Measurements from ENCODE around the gene LAMA3.

Gene LAMA3, protein sequence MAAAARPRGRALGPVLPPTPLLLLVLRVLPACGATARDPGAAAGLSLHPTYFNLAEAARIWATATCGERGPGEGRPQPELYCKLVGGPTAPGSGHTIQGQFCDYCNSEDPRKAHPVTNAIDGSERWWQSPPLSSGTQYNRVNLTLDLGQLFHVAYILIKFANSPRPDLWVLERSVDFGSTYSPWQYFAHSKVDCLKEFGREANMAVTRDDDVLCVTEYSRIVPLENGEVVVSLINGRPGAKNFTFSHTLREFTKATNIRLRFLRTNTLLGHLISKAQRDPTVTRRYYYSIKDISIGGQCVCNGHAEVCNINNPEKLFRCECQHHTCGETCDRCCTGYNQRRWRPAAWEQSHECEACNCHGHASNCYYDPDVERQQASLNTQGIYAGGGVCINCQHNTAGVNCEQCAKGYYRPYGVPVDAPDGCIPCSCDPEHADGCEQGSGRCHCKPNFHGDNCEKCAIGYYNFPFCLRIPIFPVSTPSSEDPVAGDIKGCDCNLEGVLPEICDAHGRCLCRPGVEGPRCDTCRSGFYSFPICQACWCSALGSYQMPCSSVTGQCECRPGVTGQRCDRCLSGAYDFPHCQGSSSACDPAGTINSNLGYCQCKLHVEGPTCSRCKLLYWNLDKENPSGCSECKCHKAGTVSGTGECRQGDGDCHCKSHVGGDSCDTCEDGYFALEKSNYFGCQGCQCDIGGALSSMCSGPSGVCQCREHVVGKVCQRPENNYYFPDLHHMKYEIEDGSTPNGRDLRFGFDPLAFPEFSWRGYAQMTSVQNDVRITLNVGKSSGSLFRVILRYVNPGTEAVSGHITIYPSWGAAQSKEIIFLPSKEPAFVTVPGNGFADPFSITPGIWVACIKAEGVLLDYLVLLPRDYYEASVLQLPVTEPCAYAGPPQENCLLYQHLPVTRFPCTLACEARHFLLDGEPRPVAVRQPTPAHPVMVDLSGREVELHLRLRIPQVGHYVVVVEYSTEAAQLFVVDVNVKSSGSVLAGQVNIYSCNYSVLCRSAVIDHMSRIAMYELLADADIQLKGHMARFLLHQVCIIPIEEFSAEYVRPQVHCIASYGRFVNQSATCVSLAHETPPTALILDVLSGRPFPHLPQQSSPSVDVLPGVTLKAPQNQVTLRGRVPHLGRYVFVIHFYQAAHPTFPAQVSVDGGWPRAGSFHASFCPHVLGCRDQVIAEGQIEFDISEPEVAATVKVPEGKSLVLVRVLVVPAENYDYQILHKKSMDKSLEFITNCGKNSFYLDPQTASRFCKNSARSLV (N-terminal part only)

GRCh38 chr18:23689031-23689615 lies at the start of gene LAMA3:
Gene LAMA3 (plus strand): TSS chr18:23689453. CDS start chr18:23689684, 231 bp downstream.
- peak; percentile 63 for DNase-seq (ENCODE audit: low read depth)

DNA sequence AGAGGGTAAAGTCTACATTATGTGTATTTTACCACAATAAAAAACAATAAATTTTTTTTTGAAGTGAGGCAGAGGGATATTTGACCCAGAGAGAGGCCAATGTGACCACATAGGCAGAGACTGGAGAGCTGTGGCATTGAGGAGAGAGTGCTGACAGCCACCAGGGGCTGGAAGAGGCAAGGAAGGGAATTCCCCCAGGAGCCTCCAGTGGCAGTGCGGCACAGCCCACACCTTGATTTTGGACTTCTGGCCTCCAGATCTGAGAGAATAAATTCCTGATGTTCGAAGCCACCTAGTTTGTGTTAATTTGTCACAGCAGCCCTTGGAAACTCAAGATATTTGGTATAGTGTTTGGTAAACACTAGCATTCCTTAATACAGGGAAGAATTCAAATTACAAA lies 49.2 kb upstream of the LAMA3 start:
- DNase-seq (ENCODE audit: low read depth), result no peak

DNA sequence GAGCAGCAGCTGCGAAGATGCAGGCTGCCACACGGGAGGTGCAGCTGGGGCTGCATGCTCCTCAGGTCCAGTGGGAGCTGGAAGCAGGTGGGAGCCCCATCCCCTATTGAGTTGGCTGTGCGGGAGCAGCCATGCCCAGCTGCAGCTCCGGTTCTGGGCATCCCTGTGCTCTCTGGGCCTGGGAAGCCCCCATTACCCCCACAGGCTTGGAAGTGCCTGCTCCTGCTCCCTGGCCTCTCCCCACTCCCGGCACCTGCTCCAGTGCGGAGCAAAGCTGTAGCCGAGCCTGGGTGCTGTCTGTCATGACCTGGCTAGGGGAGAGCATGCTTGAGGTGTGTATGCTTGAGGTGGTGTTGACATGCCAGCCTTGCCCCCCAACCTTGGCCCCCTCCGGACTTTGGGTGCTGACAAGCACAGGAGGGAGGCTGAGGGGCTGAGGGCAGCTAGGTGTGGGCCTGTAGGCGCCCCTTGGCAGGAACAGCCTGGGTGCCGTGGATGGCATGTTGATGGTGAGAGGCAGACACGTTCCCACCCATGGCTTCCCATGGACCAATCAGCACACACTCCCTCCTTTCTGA lies 48.0 kb upstream of the LAMA3 start:
- DNase-seq (ENCODE audit: low read depth), result no peak

DNA sequence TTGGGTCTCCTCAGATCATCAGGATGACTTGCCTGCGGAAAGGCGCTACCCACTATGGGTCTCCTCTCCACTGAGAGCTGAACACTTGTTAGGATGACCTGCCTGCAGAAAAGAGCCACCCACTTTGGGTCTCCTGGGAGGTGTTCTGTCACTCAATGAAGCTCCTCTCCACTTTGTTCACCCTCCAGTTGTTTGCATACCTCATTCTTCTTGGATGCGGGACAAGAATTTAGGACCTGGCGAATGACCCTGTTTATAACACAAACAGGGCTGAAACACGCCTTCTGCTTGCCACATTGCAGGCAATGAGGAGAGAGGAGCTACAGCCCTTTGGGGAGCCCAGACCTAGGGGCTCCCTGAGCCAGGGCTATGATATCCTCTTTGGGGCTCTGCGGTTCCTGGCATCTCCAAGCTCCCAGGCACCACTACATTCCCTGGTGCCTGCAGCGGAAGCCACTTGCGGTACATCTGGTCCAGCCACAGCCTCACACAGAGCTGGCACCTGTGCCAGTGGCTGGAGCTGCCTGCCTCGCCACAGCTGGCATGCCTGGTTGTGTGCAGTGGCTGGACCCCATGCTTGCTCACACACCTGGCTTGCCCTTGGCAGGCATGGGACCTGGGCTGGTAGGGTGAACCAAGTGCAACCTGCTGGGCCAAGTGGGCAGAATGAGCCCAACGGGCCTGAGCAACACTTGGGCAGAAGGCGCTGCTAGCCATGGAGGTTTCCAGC lies 47.2 kb upstream of the LAMA3 start:
- DNase-seq (ENCODE audit: low read depth), result no peak

DNA sequence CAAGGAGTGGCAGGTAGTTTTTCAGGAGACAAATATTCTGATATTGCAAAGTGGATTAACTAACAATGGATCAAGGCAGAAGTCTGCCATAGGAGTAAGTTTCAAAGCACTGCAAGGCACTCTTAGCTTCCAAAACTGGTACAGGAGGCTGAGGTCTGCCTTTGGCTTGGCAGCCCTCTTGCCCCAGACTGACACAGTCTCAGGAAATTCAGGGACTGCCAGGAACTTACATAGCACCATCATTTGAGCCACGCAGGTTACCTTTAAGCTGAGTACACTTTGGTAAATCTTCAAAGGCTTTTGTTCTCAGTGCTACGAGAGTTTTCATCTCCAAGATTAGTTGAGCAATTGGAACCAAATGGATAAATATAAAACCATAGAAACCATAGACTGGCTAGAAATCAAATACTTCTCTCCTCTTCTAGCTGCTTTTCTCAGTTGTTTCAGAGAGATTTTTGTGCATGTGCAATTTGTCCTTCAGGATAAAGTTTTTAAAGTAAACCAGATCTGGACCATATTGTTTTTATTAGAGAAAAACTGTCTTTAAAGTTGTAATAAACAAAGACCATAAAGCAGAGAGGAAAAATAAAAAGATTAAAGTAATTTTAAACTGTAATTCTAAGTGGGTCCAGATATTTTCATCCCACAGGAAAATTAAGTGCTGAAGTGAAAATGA lies 45.3 kb upstream of the LAMA3 start:
- no peak for DNase-seq (ENCODE audit: low read depth)

DNA sequence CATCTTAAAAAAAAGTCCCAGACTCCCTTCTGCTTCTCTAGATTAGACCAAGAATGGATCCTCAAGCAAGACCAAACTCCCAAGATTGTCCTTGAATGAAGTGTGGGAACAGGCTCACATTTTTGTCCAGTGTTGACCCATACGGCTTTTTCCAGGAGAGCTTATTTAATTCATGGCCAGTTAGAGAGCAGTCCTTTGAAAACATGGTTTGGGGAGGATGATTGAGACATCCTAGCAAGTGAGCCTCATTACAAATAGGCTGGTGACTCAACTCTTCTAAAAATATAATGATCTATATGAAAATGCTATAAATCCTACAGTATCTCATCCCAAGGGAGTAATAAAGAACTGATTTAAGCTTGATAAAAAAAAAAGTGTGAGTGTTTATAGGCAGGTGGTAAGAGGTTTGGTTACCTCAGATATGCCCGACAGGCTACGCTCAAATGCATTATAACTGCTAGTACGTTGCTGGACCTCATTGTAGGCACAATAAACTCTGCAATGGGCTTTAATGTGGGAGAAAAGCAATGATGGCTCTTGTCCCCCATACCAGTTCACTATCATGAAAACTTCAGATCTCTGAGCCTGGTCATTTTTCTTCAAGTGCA lies 43.6 kb upstream of the LAMA3 start:
- DNase-seq (ENCODE audit: low read depth), result no peak

DNA sequence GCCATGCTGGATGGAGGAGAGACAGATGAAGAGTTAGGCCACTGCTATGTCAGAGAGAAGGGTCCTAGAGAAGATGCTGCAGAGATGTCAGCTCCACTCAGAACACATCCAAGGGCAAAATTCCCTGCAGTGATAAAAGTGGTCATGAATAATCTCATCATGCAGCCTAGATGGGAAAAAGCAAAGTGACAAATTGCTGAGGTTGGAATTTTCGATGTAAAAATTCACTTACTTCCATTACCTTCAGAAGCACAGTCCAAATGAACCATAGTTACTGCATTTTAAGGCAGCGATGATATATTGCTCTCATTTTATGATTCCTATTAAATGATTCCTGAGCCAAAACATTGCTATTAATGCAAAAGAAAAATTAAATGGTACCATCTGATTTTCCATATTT lies 43.0 kb upstream of the LAMA3 start:
- no peak for DNase-seq (ENCODE audit: low read depth)

GRCh38 chr18:23648456-23648855 lies 40.8 kb upstream of the LAMA3 start:
- no peak for DNase-seq (ENCODE audit: low read depth)

- no peak for DNase-seq (ENCODE audit: low read depth)
These were observed 40.2 kb upstream of the LAMA3 start for GRCh38 chr18:23648940-23649607.

DNA sequence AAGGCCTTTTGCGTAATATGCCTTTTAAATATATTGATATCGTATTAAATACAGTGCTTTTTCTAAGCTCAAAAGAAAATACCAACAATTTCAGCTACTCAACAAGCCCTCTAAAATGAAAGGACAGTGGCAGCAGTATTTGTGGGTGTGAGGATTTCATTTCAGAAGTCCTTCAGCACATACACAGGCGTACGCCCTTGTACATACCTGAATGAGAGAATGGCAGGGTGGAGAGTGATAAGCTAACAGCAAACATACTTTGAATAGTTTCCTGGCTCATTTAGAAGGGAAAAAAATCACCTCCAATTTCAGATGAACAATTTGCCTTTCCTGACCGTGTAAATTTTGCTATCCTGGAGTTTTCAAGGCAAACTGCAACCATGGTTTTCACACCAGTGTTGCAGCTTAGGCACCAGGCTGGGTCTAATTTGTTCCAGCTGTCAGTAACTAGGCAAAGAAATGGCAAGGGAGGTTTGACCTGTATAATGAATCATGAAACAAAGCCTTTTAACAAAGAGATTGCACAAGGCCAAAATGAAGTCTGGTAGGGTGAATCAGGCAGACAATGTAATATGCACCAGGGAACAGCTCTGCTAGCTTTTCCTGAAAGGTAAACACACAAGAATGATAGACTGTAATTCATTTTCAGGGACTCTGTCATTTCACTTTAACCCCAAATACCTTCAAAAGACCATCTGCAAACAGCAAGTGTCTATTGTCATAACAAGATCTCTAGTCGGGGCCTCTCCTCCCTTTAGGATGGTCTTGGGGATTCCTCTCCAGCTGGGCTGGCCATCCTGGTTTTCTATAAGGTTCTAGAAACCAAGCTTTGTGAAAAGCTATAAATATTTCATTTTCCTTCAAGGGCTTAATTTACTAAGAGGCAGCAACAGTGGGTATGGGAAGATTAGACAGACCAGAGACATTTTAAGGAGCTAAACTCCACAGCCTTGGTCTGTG lies 38.0 kb upstream of the LAMA3 start:
- DNase-seq (ENCODE audit: low read depth), result peak; percentile 77

GRCh38 chr18:23652232-23652631 lies 37.0 kb upstream of the LAMA3 start:
- DNase-seq (ENCODE audit: low read depth), result no peak

DNA sequence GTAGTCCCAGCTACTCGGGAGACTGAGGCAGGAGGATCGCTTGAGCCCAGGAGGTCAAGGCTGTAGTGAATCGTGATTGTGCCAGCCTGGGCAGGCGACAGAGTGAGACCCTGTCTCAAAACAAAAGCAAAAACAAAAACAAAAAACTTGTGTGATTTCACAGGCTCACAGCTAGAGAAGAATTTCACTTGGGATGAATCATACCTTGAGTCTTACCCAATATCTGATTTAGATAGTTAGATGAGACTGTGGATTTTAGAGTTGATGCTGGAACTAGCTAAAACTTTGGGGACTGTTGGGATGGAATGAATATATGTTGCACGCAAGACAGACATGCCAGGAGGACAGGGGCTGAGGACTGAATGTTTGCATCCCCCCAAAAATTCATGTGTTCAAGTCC lies 31.0 kb upstream of the LAMA3 start:
- peak; percentile 40 for DNase-seq (ENCODE audit: low read depth)

DNA sequence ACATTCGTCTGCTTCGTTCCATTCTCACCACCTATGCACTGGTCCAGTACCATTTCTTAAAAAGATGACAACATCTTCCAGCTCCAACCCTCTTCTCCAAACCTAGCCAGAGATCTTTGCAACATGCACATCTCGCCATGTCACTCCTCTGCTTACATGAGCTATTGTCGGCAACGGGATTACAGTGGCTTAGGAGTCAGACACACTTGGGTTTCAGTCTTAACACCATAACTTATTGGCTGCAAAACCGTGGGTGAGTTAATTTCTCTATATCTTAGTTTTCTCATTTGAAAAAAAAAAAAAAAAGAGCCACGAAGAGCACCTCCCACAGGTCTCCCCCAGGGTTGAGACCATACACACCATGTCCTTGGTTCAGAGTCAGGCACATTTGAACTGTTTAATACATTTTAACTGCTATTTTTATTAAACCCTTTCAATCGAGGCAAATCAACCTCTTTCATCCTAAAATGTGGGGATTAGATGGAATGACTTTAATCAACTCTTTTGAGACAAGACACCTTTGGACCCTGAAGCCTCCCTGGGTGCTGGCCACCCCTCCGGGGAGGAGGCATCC lies 27.4 kb upstream of the LAMA3 start:
- no peak for DNase-seq (ENCODE audit: low read depth)

DNA sequence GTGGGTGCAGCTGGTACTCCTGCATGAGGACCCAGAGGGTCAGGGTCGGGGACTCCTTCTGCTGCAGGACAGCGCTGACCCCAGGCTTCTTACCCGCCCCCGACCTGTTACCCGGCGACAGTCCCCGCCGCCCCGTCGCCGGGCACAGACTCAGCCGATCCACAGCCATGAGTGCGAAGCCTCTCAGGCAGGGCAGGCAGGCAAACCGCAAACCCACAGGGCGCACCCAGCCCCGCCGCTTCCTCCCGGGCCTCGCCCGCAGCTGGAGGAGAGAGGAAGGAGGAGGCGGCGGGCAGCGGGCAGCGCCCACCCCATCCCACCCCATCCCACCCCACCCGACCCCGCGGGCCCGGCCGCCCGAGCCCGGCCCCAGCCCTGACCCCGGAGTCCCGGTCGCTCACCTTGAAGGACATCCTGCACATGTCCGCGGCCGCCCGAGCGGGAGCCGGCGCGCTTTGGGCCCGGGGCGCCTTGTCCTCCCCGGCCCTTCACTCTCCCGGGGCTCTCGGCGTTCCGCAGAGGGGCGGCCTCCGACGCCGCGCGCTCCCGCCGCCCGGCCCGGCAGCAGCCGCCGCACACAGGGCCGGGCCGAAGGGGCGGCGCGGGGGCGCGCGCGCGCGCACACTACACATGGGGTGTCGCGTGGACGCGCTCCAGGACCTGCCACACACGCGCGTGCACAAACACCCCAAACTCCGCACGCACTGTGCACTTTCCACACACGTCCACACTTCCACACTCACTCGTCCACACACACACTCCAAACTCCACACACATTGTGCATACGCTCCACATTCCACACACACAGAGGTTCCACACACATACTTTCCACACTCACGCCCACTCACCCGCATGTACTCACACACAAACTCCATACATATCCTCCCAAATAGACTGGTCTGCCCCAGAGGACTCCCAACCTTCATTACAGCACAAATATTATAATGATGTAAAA lies 26.7 kb upstream of the LAMA3 start, which contains the start of gene ANKRD29:
TSS of gene ANKRD29 (minus strand) at position 603 of the 955 bp plus-strand sequence. CDS start at position 422, 181 bp downstream.
- peak; percentile 60 for DNase-seq (ENCODE audit: low read depth)

DNA sequence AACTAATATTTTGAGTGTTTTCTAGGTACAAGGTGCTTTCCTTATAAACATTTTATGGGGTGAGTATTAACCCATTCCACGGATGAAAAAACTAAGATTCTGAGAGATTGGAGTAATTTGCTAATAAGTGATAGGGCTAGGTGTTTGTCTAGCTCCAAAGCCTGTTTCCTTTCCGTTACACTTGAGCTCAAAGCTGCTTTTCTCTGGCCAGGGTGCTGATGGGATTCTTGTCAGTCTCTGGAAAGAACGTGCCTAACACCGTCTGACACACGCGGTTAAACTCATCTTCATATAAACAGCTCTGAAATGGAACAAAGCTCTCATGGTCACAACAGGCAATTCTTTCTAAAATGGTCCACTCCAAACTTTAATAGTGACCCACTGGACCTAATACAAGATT lies 24.6 kb upstream of the LAMA3 start:
- DNase-seq (ENCODE audit: low read depth), result no peak

- DNase-seq (ENCODE audit: low read depth), result no peak
These were observed 22.1 kb upstream of the LAMA3 start for GRCh38 chr18:23667114-23667513.
